ENCODE measurements around the gene ANKRD30A. TPM values are rescaled to one million over a fixed set of nuclear protein-coding genes. Genes with fewer than 3 reads are reported as not detected.

ANKRD30A gene
- total and polyA plus RNA-seq, 2 experiments from 2014 or later, result not detected

DNA sequence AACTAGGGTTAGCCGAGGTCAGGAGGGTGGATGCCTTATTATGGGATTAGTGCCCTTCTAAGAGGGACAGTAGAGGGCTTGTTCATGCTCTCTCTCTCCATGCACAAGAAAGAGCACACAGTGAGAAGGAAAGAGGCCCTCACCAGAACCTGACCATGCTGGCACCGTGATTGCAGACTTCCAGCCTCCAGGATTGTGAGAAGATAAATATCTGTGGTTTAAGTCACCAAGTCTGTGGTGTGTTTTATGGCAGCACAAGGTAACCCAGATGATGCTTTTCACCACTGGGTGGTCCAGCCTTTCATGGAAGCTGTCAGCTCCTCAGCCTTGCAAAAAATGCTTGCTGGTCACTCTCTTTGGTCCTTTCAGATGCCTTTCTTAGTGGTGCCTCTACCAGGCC is 175.9 kb downstream of the ANKRD30A start:
- Mint-ChIP-seq H3K27ac (no peak overlapping the region), H3K4me1 (no peaks in the 10 kb centered on the region), H3K4me3 (no peak overlapping the region), H3K27me3 (ENCODE audit: insufficient read depth, low read depth, poor library complexity) (peaks cover 4% of the 10 kb centered on the region), H3K36me3 (ENCODE audit: low read depth) (peaks cover 38% of the 10 kb centered on the region), H3K9me3 (peaks cover 98% of the 10 kb centered on the region)
- DNase-seq (ENCODE audit: low spot score) (no peak), ATAC-seq (no peak)
- H3K4me2 ChIP-seq, result no peak overlapping the region
- no peak overlapping the region for H3K27ac ChIP-seq (ENCODE audit: low read depth)
- H3K4me1 ChIP-seq (ENCODE audit: insufficient read depth), result no peaks in the 10 kb centered on the region
- no peaks in the 10 kb centered on the region for H3K79me2 ChIP-seq (replicated peaks; ENCODE audit: insufficient read depth)
- H4K20me1 ChIP-seq (replicated peaks; ENCODE audit: insufficient read depth), result no peaks in the 10 kb centered on the region
- H3K36me3 ChIP-seq (ENCODE audit: insufficient read depth), result 0 out of 2 replicates have a peak, but pooled peaks cover 2% of the 10 kb centered on the region
- no peaks in the 10 kb centered on the region for H3K27me3 ChIP-seq (ENCODE audit: insufficient read depth)
- H3K4me3 ChIP-seq, result no peak overlapping the region
- TF ChIP-seq, protein P1, sequence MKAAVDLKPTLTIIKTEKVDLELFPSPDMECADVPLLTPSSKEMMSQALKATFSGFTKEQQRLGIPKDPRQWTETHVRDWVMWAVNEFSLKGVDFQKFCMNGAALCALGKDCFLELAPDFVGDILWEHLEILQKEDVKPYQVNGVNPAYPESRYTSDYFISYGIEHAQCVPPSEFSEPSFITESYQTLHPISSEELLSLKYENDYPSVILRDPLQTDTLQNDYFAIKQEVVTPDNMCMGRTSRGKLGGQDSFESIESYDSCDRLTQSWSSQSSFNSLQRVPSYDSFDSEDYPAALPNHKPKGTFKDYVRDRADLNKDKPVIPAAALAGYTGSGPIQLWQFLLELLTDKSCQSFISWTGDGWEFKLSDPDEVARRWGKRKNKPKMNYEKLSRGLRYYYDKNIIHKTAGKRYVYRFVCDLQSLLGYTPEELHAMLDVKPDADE (IDR thresholded peaks at IDR 0.05), result no peak
- no peak for TF ChIP-seq ZNF114 (CRISPR knock-in tag; IDR thresholded peaks at IDR 0.05)
- TF ChIP-seq, protein P2, sequence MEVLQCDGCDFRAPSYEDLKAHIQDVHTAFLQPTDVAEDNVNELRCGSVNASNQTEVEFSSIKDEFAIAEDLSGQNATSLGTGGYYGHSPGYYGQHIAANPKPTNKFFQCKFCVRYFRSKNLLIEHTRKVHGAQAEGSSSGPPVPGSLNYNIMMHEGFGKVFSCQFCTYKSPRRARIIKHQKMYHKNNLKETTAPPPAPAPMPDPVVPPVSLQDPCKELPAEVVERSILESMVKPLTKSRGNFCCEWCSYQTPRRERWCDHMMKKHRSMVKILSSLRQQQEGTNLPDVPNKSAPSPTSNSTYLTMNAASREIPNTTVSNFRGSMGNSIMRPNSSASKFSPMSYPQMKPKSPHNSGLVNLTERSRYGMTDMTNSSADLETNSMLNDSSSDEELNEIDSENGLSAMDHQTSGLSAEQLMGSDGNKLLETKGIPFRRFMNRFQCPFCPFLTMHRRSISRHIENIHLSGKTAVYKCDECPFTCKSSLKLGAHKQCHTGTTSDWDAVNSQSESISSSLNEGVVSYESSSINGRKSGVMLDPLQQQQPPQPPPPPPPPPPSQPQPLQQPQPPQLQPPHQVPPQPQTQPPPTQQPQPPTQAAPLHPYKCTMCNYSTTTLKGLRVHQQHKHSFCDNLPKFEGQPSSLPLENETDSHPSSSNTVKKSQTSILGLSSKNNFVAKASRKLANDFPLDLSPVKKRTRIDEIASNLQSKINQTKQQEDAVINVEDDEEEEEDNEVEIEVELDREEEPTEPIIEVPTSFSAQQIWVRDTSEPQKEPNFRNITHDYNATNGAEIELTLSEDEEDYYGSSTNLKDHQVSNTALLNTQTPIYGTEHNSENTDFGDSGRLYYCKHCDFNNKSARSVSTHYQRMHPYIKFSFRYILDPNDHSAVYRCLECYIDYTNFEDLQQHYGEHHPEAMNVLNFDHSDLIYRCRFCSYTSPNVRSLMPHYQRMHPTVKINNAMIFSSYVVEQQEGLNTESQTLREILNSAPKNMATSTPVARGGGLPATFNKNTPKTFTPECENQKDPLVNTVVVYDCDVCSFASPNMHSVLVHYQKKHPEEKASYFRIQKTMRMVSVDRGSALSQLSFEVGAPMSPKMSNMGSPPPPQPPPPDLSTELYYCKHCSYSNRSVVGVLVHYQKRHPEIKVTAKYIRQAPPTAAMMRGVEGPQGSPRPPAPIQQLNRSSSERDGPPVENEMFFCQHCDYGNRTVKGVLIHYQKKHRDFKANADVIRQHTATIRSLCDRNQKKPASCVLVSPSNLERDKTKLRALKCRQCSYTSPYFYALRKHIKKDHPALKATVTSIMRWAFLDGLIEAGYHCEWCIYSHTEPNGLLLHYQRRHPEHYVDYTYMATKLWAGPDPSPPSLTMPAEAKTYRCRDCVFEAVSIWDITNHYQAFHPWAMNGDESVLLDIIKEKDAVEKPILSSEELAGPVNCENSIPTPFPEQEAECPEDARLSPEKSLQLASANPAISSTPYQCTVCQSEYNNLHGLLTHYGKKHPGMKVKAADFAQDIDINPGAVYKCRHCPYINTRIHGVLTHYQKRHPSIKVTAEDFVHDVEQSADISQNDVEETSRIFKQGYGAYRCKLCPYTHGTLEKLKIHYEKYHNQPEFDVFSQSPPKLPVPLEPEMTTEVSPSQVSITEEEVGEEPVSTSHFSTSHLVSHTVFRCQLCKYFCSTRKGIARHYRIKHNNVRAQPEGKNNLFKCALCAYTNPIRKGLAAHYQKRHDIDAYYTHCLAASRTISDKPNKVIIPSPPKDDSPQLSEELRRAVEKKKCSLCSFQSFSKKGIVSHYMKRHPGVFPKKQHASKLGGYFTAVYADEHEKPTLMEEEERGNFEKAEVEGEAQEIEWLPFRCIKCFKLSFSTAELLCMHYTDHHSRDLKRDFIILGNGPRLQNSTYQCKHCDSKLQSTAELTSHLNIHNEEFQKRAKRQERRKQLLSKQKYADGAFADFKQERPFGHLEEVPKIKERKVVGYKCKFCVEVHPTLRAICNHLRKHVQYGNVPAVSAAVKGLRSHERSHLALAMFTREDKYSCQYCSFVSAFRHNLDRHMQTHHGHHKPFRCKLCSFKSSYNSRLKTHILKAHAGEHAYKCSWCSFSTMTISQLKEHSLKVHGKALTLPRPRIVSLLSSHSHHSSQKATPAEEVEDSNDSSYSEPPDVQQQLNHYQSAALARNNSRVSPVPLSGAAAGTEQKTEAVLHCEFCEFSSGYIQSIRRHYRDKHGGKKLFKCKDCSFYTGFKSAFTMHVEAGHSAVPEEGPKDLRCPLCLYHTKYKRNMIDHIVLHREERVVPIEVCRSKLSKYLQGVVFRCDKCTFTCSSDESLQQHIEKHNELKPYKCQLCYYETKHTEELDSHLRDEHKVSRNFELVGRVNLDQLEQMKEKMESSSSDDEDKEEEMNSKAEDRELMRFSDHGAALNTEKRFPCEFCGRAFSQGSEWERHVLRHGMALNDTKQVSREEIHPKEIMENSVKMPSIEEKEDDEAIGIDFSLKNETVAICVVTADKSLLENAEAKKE (CRISPR knock-in tag; IDR thresholded peaks at IDR 0.05), result no peak
- TF ChIP-seq, protein P3, sequence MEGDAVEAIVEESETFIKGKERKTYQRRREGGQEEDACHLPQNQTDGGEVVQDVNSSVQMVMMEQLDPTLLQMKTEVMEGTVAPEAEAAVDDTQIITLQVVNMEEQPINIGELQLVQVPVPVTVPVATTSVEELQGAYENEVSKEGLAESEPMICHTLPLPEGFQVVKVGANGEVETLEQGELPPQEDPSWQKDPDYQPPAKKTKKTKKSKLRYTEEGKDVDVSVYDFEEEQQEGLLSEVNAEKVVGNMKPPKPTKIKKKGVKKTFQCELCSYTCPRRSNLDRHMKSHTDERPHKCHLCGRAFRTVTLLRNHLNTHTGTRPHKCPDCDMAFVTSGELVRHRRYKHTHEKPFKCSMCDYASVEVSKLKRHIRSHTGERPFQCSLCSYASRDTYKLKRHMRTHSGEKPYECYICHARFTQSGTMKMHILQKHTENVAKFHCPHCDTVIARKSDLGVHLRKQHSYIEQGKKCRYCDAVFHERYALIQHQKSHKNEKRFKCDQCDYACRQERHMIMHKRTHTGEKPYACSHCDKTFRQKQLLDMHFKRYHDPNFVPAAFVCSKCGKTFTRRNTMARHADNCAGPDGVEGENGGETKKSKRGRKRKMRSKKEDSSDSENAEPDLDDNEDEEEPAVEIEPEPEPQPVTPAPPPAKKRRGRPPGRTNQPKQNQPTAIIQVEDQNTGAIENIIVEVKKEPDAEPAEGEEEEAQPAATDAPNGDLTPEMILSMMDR (conservative IDR thresholded peaks at IDR 0.05; ENCODE audit: low read depth in 2 of 2), result no peak
- TF ChIP-seq POLR2AphosphoS5 (IDR thresholded peaks at IDR 0.05; ENCODE audit: low read depth), result no peak
- no peak for TF ChIP-seq JUNB (IDR thresholded peaks at IDR 0.05; ENCODE audit: unreplicated experiment)
- H2AFZ ChIP-seq, result no peak overlapping the region
- H3K9me2 ChIP-seq (ENCODE audit: insufficient read depth), result no peaks in the 10 kb centered on the region
- no peaks in the 10 kb centered on the region for H3F3A ChIP-seq (replicated peaks; ENCODE audit: low read depth)

Data from GM23338 (cell line).